PFSK-1 (cell line): ENCODE data around the gene TMEM156.

ENCODE experiments used
- POLR2AphosphoS5 ChIP-seq: IDR thresholded peaks from 2 replicates; pipeline ENCODE4 v1.6.1; 2012; ENCODE audit warnings: low read depth, mild to moderate bottlenecking, control low read depth, low read length, moderate library complexity
- SIN3A ChIP-seq: IDR thresholded peaks from 2 replicates; pipeline ENCODE4 v1.6.1; 2012; ENCODE audit warnings: mild to moderate bottlenecking, low read length, moderate library complexity, borderline replicate concordance; ENCODE audit not compliant: insufficient read depth
- TAF1 ChIP-seq: IDR thresholded peaks from 2 replicates; pipeline ENCODE4 v1.6.1; 2012; ENCODE audit warnings: low read length, control low read depth, borderline replicate concordance; ENCODE audit not compliant: insufficient read depth
- TF ChIP-seq, protein P1 (sequence below), 2 experiments: IDR thresholded peaks; 2 replicates each; pipeline versions ENCODE4 v1.6.1 to v1.8.0; 2011 to 2012; ENCODE audit warnings: low read depth in 2 of 2, low read length in 2 of 2, control low read depth in 1 of 2, inconsistent platforms in 1 of 2, mild to moderate bottlenecking in 1 of 2, moderate library complexity in 1 of 2; ENCODE audit not compliant: insufficient read depth in 1 of 2

DNA sequence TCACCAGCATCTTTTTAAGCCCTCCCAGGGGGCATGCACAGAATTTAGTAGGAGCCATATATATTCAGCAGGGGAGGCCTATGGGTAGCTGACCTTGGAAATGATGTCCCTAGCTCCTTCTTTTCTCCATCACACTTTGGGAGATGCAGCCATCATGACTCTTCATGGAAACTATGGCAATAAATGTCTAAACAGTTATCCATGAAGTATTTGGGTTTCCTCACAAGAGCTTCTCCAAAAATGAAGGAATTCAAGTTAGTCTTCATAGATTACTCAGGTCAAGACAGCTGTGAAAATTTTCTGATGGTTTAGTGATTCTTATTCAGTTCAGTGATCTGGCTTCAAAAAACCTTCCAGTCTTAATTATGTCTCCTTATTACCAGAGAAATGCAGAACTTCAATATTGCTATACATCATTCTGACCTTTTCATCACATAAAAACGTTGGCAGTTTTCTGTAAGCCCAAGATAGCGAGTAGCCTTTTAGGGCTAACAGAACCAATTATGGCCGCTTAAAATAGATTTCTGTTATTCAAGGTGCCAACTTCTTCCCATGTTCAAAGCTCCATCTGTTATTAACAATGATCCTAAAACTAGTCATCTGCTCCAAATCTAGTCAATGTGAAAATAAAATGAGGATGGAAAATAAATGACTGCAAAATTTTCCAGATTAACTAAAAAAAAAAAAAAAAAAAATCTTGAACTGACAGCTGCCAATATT is 52.5 kb downstream of the TMEM156 start:
- TF ChIP-seq POLR2AphosphoS5 (no peak), SIN3A (no peak), TAF1 (no peak)
- TF ChIP-seq, protein P1, sequence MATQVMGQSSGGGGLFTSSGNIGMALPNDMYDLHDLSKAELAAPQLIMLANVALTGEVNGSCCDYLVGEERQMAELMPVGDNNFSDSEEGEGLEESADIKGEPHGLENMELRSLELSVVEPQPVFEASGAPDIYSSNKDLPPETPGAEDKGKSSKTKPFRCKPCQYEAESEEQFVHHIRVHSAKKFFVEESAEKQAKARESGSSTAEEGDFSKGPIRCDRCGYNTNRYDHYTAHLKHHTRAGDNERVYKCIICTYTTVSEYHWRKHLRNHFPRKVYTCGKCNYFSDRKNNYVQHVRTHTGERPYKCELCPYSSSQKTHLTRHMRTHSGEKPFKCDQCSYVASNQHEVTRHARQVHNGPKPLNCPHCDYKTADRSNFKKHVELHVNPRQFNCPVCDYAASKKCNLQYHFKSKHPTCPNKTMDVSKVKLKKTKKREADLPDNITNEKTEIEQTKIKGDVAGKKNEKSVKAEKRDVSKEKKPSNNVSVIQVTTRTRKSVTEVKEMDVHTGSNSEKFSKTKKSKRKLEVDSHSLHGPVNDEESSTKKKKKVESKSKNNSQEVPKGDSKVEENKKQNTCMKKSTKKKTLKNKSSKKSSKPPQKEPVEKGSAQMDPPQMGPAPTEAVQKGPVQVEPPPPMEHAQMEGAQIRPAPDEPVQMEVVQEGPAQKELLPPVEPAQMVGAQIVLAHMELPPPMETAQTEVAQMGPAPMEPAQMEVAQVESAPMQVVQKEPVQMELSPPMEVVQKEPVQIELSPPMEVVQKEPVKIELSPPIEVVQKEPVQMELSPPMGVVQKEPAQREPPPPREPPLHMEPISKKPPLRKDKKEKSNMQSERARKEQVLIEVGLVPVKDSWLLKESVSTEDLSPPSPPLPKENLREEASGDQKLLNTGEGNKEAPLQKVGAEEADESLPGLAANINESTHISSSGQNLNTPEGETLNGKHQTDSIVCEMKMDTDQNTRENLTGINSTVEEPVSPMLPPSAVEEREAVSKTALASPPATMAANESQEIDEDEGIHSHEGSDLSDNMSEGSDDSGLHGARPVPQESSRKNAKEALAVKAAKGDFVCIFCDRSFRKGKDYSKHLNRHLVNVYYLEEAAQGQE (IDR thresholded peaks at IDR 0.05; ENCODE audit: insufficient read depth in 1 of 2, low read depth in 2 of 2, low read length in 2 of 2), result no peak
